PC-9 (cell line): ENCODE measurements around the gene CLEC7A. TPM values are rescaled to one million over a fixed set of nuclear protein-coding genes. Genes with fewer than 3 reads are reported as not detected.

Experiments used
- BruUV-seq: library from RNA; stranded (reverse); fragments of 400-500 nt; replicated peaks from 2 replicates; lab custom pipeline; 2021; lab: Mats Ljungman, UMichigan
- CTCF ChIA-PET: fragments of 300-600 bp; sonication (Branson Sonifier 250); formaldehyde crosslinking; loops from one replicate; lab custom pipeline; 2022; ENCODE audit warnings: antibody characterized with exemption; lab: Charles Lee
- POLR2A ChIA-PET: fragments of 300-600 bp; sonication (Branson Sonifier 250); formaldehyde crosslinking; loops from one replicate; lab custom pipeline; 2022; ENCODE audit warnings: antibody characterized with exemption; ENCODE audit not compliant: unreplicated experiment; lab: Charles Lee
- DNase-seq, 2 experiments: peaks; one replicate each; pipeline versions ENCODE4 v3.0.0 to v3.0.0-alpha.2; 2015 to 2022; ENCODE audit warnings: mixed read lengths in 1 of 2
- H2AFZ ChIP-seq: fragments of 200-600 bp; sonication (generic); 2 replicates; pipeline ENCODE4 v1.8.1; 2017; ENCODE audit warnings: antibody characterized with exemption
- H3F3A ChIP-seq: fragments of 200-600 bp; sonication (generic); 2 replicates; pipeline ENCODE4 v1.8.1; 2017; ENCODE audit warnings: antibody characterized with exemption, mild to moderate bottlenecking, low read depth; ENCODE audit not compliant: insufficient read depth
- H3K27ac ChIP-seq: fragments of 200-600 bp; sonication (generic); 2 replicates; pipeline ENCODE4 v1.6.1; 2016; ENCODE audit warnings: mixed run types
- H3K27me3 ChIP-seq: fragments of 200-600 bp; sonication (generic); 2 replicates; pipeline ENCODE4 v1.6.1; 2016; ENCODE audit warnings: low read depth, mixed run types; ENCODE audit not compliant: insufficient read depth
- H3K36me3 ChIP-seq: fragments of 200-600 bp; sonication (generic); 2 replicates; pipeline ENCODE4 v1.6.1; 2016; ENCODE audit warnings: low read depth, mixed run types
- H3K4me1 ChIP-seq: fragments of 200-600 bp; sonication (generic); replicated peaks from 2 replicates; pipeline ENCODE4 v1.6.1; 2016; ENCODE audit warnings: mixed run types; ENCODE audit not compliant: insufficient read depth
- H3K4me2 ChIP-seq: fragments of 200-600 bp; sonication (generic); 2 replicates; pipeline ENCODE4 v1.6.1; 2017; ENCODE audit warnings: mixed run types
- H3K4me3 ChIP-seq: fragments of 200-600 bp; sonication (generic); 2 replicates; pipeline ENCODE4 v1.6.1; 2016; ENCODE audit warnings: mixed run types
- H3K79me2 ChIP-seq: fragments of 200-600 bp; sonication (generic); 2 replicates; pipeline ENCODE4 v1.6.1; 2017; ENCODE audit warnings: low read depth, mixed run types
- H3K9me2 ChIP-seq: fragments of 200-600 bp; sonication (generic); 2 replicates; pipeline ENCODE4 v1.8.1; 2017; ENCODE audit warnings: mild to moderate bottlenecking; ENCODE audit not compliant: insufficient read depth
- H3K9me3 ChIP-seq: fragments of 200-600 bp; sonication (generic); 2 replicates; pipeline ENCODE4 v1.8.1; 2016; ENCODE audit warnings: low read depth; ENCODE audit not compliant: insufficient read depth
- H4K20me1 ChIP-seq: fragments of 200-600 bp; sonication (generic); 2 replicates; pipeline ENCODE4 v1.8.1; 2017; ENCODE audit not compliant: insufficient read depth
- EZH2 ChIP-seq: fragments of 200-600 bp; sonication (generic); IDR thresholded peaks from 2 replicates; pipeline ENCODE4 v1.8.0; 2017; ENCODE audit warnings: antibody characterized with exemption, low read depth
- intact Hi-C: fragments of 100-400 bp; cut with micrococcal nuclease; formaldehyde crosslinking; loops from one replicate; pipeline ENCODE4 v1.10.0; 2022; ENCODE audit not compliant: unreplicated experiment
- total RNA-seq: library from RNA; stranded (reverse); gene quantifications from 2 replicates; pipeline ENCODE4 v1.2.3, GENCODE V29; 2021
- TF ChIP-seq, protein P1 (sequence below): fragments of 200-600 bp; sonication (generic); conservative IDR thresholded peaks from 2 replicates; pipeline ENCODE4 v1.6.1; 2017; ENCODE audit warnings: mixed run types, antibody characterized with exemption, mild to moderate bottlenecking, moderate library complexity

Gene CLEC7A
- total RNA-seq, 1 experiment from 2014 or later, result 5.1 TPM

DNA sequence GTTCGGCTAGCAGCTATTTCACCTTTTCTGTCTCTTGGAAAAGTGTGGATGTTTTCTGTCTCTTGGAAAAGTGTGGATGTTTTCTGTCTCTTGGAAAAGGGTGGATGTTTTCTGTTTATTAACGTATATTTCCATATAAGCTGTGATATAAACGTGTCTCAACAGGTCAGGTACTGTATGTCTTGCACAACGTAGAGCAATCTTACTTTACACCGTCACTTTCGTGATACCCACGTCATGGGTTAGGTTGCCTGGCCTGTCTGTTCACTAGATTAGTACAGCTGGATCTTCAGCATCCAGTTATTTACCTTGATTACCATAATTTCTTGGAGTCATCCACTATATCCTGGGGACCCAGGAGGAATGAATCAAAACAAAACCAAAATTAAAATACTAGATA is 14.1 kb downstream of the CLEC7A start:
- no peaks in the 10 kb centered on the region for H4K20me1 ChIP-seq
- CTCF ChIA-PET, result no interaction called here
- POLR2A ChIA-PET, result no interaction called here
- no peaks in the 10 kb centered on the region for H3F3A ChIP-seq
- TF ChIP-seq, protein P1, sequence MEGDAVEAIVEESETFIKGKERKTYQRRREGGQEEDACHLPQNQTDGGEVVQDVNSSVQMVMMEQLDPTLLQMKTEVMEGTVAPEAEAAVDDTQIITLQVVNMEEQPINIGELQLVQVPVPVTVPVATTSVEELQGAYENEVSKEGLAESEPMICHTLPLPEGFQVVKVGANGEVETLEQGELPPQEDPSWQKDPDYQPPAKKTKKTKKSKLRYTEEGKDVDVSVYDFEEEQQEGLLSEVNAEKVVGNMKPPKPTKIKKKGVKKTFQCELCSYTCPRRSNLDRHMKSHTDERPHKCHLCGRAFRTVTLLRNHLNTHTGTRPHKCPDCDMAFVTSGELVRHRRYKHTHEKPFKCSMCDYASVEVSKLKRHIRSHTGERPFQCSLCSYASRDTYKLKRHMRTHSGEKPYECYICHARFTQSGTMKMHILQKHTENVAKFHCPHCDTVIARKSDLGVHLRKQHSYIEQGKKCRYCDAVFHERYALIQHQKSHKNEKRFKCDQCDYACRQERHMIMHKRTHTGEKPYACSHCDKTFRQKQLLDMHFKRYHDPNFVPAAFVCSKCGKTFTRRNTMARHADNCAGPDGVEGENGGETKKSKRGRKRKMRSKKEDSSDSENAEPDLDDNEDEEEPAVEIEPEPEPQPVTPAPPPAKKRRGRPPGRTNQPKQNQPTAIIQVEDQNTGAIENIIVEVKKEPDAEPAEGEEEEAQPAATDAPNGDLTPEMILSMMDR, result no peak
- TF ChIP-seq EZH2, result no peak
- H3K36me3 ChIP-seq, result no peaks in the 10 kb centered on the region
- no TSS peak for BruUV-seq
- no peak for DNase-seq
- no peak overlapping the region for H3K27ac ChIP-seq
- no peaks in the 10 kb centered on the region for H3K9me2 ChIP-seq
- H3K79me2 ChIP-seq, result no peaks in the 10 kb centered on the region
- H2AFZ ChIP-seq, result no peak overlapping the region
- H3K27me3 ChIP-seq, result no peaks in the 10 kb centered on the region
- H3K4me3 ChIP-seq, result no peak overlapping the region
- peaks cover 11% of the 10 kb centered on the region for H3K4me1 ChIP-seq
- intact Hi-C loops, result no loop called here
- H3K9me3 ChIP-seq, result no peaks in the 10 kb centered on the region
- no peak overlapping the region for H3K4me2 ChIP-seq

DNA sequence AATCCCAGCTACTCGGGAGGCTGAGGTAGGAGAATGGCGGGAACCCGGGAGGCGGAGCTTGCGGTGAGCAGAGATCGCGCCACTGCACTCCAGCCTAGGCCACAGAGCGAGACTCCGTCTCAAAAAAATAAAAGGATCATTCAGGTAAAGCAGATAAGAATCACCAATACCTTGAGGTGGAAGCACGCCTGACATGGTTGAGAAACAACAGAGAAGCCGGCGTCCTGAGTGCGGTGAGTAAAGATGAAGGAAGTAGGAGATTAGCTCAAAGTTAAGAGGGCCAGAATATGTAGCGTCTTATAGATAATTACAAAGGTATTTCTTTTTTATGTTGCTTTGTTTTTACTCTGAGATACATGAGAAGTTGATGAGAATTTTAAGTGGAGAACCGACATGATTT is 14.7 kb downstream of the CLEC7A start:
- Histone ChIP-seq H3K79me2 (no peaks in the 10 kb centered on the region), H2AFZ (no peak overlapping the region), H3K27me3 (no peaks in the 10 kb centered on the region), H4K20me1 (no peaks in the 10 kb centered on the region), H3K4me1 (peaks cover 11% of the 10 kb centered on the region), H3K4me2 (no peak overlapping the region), H3K9me3 (no peaks in the 10 kb centered on the region), H3K4me3 (no peak overlapping the region), H3K27ac (no peak overlapping the region), H3K36me3 (no peaks in the 10 kb centered on the region), H3K9me2 (no peaks in the 10 kb centered on the region), H3F3A (no peaks in the 10 kb centered on the region)
- CTCF ChIA-PET, result no interaction called here
- TF ChIP-seq, protein P1, result no peak
- TF ChIP-seq EZH2, result no peak
- POLR2A ChIA-PET, result no interaction called here
- no peak for DNase-seq
- intact Hi-C loops, result no loop called here
- BruUV-seq, result no TSS peak

DNA sequence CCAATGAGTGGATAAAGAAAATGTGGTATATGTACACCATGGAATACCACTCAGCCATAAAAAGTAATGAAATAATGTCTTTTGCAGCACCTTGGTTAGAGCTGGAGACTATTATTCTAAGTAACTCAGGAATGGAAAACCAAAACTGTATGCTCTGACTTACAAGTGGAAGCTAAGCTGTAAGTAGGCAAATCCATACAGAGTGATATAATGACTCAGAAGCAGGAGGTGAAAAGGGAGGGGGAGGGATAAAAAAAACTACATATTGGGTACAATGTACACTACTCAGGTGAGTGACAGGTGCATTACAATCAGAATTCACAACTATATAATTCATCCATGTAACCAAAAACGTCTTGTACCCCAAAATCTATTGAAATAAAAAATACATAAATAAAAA is 16.1 kb downstream of the CLEC7A start:
- Histone ChIP-seq H3K27ac (no peak overlapping the region), H3K4me3 (no peak overlapping the region), H3F3A (no peaks in the 10 kb centered on the region), H3K9me3 (no peaks in the 10 kb centered on the region), H3K4me1 (peaks cover 11% of the 10 kb centered on the region), H3K79me2 (no peaks in the 10 kb centered on the region), H3K4me2 (no peak overlapping the region), H3K9me2 (no peaks in the 10 kb centered on the region), H4K20me1 (no peaks in the 10 kb centered on the region), H2AFZ (no peak overlapping the region), H3K27me3 (no peaks in the 10 kb centered on the region), H3K36me3 (no peaks in the 10 kb centered on the region)
- intact Hi-C loops, result no loop called here
- TF ChIP-seq, protein P1, result no peak
- TF ChIP-seq EZH2, result no peak
- ChIA-PET POLR2A (no interaction called here), CTCF (interaction anchor here (0.6 kb wide), 2 partner anchors 100 to 316 kb away, joined by 3 to 4 read pairs; no protein-coding TSS in a partner anchor)
- no TSS peak for BruUV-seq
- no peak for DNase-seq
